HG03196 (cell line): ENCODE data around the gene SPON2.

ENCODE experiments used
- ATAC-seq: cut with Tn5 transposase; IDR thresholded peaks from one replicate; pipeline ENCODE4 v1.9.1; 2021; ENCODE audit not compliant: unreplicated experiment

Gene SPON2

GRCh38 chr4:1208970-1209704 is 36.8 kb upstream of the SPON2 start:
- ATAC-seq: no peak

GRCh38 chr4:1208266-1208961 is 36.0 kb upstream of the SPON2 start:
- ATAC-seq: no peak

- ATAC-seq: no peak
Measured at GRCh38 chr4:1207603-1208265, 35.4 kb upstream of the SPON2 start.

GRCh38 chr4:1207157-1207470 is 34.7 kb upstream of the SPON2 start:
- ATAC-seq: no peak

- no peak for ATAC-seq
Measured at GRCh38 chr4:1206299-1207156, 34.1 kb upstream of the SPON2 start.

GRCh38 chr4:1205586-1206298 is 33.4 kb upstream of the SPON2 start:
- no peak for ATAC-seq

GRCh38 chr4:1204828-1205585 is 32.6 kb upstream of the SPON2 start:
- ATAC-seq: no peak

GRCh38 chr4:1204286-1204827 is 32.0 kb upstream of the SPON2 start:
- no peak for ATAC-seq

GRCh38 chr4:1203026-1203616 is 30.7 kb upstream of the SPON2 start:
- no peak for ATAC-seq

GRCh38 chr4:1202526-1203011 is 30.2 kb upstream of the SPON2 start:
- ATAC-seq: no peak

- ATAC-seq: peak; percentile 26
Measured at GRCh38 chr4:1201851-1202525, 29.6 kb upstream of the SPON2 start.

- ATAC-seq: no peak
Measured at GRCh38 chr4:1200425-1201035, 28.1 kb upstream of the SPON2 start.

- ATAC-seq: no peak
Measured at GRCh38 chr4:1199556-1200331, 27.4 kb upstream of the SPON2 start.

- ATAC-seq: no peak
Measured at GRCh38 chr4:1198098-1198844, 25.9 kb upstream of the SPON2 start.

- ATAC-seq: no peak
Measured at GRCh38 chr4:1196421-1197183, 24.2 kb upstream of the SPON2 start.

- ATAC-seq: no peak
Measured at GRCh38 chr4:1195891-1196401, 23.6 kb upstream of the SPON2 start.
